ENCODE results near the gene P2RY13. TPM values are rescaled to one million over a fixed set of nuclear protein-coding genes. Genes with fewer than 3 reads are reported as not detected.

The P2RY13 gene
- polyA plus RNA-seq, 1 donor: 4.9 TPM

GRCh38 chr3:151322511-151322910 is 6.8 kb downstream of the P2RY13 start:
- Histone ChIP-seq H3K4me1 (ENCODE audit: control insufficient read depth, insufficient read depth, low read length) (no peaks in the 10 kb centered on the region), H3K9me3 (ENCODE audit: control insufficient read depth, low read depth, low read length) (no peaks in the 10 kb centered on the region), H3K27me3 (ENCODE audit: control insufficient read depth, insufficient read depth, low read length) (no peaks in the 10 kb centered on the region), H3K4me3 (ENCODE audit: low read length) (no peak overlapping the region), H3K36me3 (ENCODE audit: control insufficient read depth, insufficient read depth, low read length) (no peaks in the 10 kb centered on the region), H3K27ac (ENCODE audit: low read length) (no peak overlapping the region)
- 100% methylated on average over 1 of the region's 1 CpG for WGBS (ENCODE audit: insufficient coverage, low lambda C conversion rate)
- no peak for DNase-seq

DNA sequence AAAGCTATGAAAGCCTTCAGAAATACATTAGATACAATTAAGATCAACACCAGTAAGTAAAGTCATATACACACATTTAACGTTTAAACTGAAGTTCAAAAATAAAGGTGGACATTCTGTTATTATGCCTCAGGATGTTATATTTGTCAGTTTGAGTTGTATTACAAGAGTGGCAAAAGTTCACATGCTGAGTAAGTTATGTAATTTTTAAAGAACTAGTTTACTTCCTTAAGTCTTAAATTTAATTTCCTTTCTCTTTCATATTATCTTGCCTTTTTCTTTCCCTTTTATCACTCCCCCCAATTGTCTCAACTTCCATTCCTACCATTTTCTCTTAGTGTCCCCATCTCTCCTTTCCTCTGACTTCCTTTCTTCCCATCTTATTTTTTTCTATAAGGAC is 7.8 kb downstream of the P2RY13 start:
- Histone ChIP-seq H3K4me3 (ENCODE audit: low read length) (no peak overlapping the region), H3K36me3 (ENCODE audit: control insufficient read depth, insufficient read depth, low read length) (no peaks in the 10 kb centered on the region), H3K4me1 (ENCODE audit: control insufficient read depth, insufficient read depth, low read length) (no peaks in the 10 kb centered on the region), H3K27ac (ENCODE audit: low read length) (no peak overlapping the region), H3K9me3 (ENCODE audit: control insufficient read depth, low read depth, low read length) (no peaks in the 10 kb centered on the region), H3K27me3 (ENCODE audit: control insufficient read depth, insufficient read depth, low read length) (no peaks in the 10 kb centered on the region)
- 80% methylated on average over 1 of the region's 1 CpG for WGBS (ENCODE audit: insufficient coverage, low lambda C conversion rate)
- DNase-seq: no peak

DNA sequence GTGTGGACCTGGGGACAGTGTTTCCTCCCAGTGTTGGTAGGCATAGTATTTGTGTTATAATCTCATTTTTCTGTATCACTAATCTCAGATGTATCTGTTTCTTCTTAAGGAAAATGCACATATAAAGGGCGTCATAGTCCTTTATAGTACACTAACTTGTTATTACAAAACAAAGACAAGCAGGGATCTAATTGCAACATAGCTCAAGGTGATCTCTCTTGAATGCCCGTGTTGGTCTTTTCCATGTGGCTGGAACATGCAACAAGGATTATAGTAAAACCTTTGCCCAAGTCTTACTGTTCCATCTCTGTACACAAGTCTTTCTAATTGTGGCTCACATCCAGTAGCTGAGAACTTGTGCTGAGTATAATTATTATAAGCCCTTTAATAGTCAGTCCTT is 9.2 kb downstream of the P2RY13 start:
- Histone ChIP-seq H3K4me3 (ENCODE audit: low read length) (no peak overlapping the region), H3K9me3 (ENCODE audit: control insufficient read depth, low read depth, low read length) (no peaks in the 10 kb centered on the region), H3K36me3 (ENCODE audit: control insufficient read depth, insufficient read depth, low read length) (no peaks in the 10 kb centered on the region), H3K27me3 (ENCODE audit: control insufficient read depth, insufficient read depth, low read length) (no peaks in the 10 kb centered on the region), H3K27ac (ENCODE audit: low read length) (no peak overlapping the region), H3K4me1 (ENCODE audit: control insufficient read depth, insufficient read depth, low read length) (no peaks in the 10 kb centered on the region)
- no peak for DNase-seq
- WGBS (ENCODE audit: insufficient coverage, low lambda C conversion rate): no CpG with 5 or more reads among the region's 2 CpGs

DNA sequence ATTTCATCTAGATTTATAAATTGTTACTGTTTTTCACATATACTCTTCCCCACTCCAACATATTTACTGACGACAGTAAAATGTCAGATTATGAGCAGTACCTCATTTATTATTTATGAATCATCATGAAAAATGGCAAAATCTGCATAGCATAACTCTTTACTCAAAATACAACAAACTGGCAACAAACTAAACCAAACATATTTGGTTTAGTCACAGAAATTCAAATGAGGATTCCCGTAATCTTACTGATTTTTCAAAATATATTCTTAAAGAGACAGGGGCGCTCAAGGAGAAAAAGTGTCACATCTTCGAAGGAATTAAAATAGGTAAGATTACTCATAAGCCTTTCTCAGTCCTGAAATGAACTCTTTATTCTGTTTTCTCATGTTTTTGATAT is 9.7 kb downstream of the P2RY13 start:
- H3K4me1 ChIP-seq (ENCODE audit: control insufficient read depth, insufficient read depth, low read length): no peaks in the 10 kb centered on the region
- no peak for DNase-seq
- no peak overlapping the region for H3K27ac ChIP-seq (ENCODE audit: low read length)
- no peaks in the 10 kb centered on the region for H3K27me3 ChIP-seq (ENCODE audit: control insufficient read depth, insufficient read depth, low read length)
- no peak overlapping the region for H3K4me3 ChIP-seq (ENCODE audit: low read length)
- H3K9me3 ChIP-seq (ENCODE audit: control insufficient read depth, low read depth, low read length): no peaks in the 10 kb centered on the region
- H3K36me3 ChIP-seq (ENCODE audit: control insufficient read depth, insufficient read depth, low read length): no peaks in the 10 kb centered on the region
- WGBS (ENCODE audit: insufficient coverage, low lambda C conversion rate): no CpG with 5 or more reads among the region's 4 CpGs

GRCh38 chr3:151318991-151319390 is 10.4 kb downstream of the P2RY13 start:
- no peak for DNase-seq
- H3K27ac ChIP-seq (ENCODE audit: low read length): no peak overlapping the region
- H3K36me3 ChIP-seq (ENCODE audit: control insufficient read depth, insufficient read depth, low read length): no peaks in the 10 kb centered on the region
- no peaks in the 10 kb centered on the region for H3K9me3 ChIP-seq (ENCODE audit: control insufficient read depth, low read depth, low read length)
- H3K27me3 ChIP-seq (ENCODE audit: control insufficient read depth, insufficient read depth, low read length): no peaks in the 10 kb centered on the region
- no peaks in the 10 kb centered on the region for H3K4me1 ChIP-seq (ENCODE audit: control insufficient read depth, insufficient read depth, low read length)
- no peak overlapping the region for H3K4me3 ChIP-seq (ENCODE audit: low read length)
- WGBS (ENCODE audit: insufficient coverage, low lambda C conversion rate): 83% methylated on average over 2 of the region's 7 CpGs

GRCh38 chr3:151318313-151318712 is 11.0 kb downstream of the P2RY13 start:
- H3K27me3 ChIP-seq (ENCODE audit: control insufficient read depth, insufficient read depth, low read length): no peaks in the 10 kb centered on the region
- no peak for DNase-seq
- H3K27ac ChIP-seq (ENCODE audit: low read length): no peak overlapping the region

DNA sequence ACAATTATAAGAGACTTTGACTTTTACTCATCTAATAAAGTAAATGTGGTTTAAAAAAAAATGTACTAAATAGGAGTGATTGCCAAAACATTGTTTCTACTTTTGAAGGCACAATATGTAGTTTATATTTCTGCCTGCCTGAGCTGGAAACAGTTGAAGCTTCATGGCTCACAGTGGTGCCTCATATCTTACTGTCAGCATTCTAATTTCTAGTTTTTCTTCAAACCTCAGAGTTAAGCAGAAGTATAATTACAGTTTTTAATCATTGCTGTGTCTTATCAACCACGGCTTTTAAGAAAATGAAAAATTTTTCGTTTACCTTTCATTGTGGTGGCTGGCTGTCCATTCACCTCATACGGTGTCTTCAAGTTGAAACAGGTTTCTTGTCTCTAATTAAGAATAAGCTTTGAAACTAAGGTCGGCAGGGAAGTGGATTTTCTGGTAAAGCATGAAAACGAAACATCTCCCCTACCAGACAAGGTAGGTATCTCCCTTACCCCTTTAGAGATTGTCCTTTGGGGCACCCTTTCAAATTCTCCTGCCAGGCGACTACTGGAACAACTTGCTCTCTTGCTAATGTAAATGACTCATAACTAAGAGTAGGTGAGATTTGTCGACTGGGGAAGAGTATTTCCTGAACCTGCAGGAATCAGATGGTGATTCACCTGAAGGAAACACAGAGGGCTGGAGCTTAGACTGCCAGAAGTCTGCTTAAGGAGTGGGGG is 12.9 kb downstream of the P2RY13 start, which contains the start of gene GPR87:
Gene GPR87 (minus strand): TSS at position 554 of the 725 bp plus-strand sequence. CDS start 16,720 bp downstream, outside the sequence.
- Histone ChIP-seq H3K36me3 (ENCODE audit: control insufficient read depth, insufficient read depth, low read length) (no peaks in the 10 kb centered on the region), H3K4me1 (ENCODE audit: control insufficient read depth, insufficient read depth, low read length) (no peaks in the 10 kb centered on the region), H3K4me3 (ENCODE audit: low read length) (no peak within 1 kb of the TSS), H3K27me3 (ENCODE audit: control insufficient read depth, insufficient read depth, low read length) (no peaks in the 10 kb centered on the region), H3K9me3 (ENCODE audit: control insufficient read depth, low read depth, low read length) (no peaks in the 10 kb centered on the region), H3K27ac (ENCODE audit: low read length) (no peak within 1 kb of the TSS)
- WGBS (ENCODE audit: insufficient coverage, low lambda C conversion rate): 77% methylated on average over 4 of the region's 7 CpGs
- DNase-seq: no peak

More at GRCh38 chr3:151318313-151318712, 11.0 kb downstream of the P2RY13 start:
- Histone ChIP-seq H3K4me1 (ENCODE audit: control insufficient read depth, insufficient read depth, low read length) (no peaks in the 10 kb centered on the region), H3K4me3 (ENCODE audit: low read length) (no peak overlapping the region), H3K9me3 (ENCODE audit: control insufficient read depth, low read depth, low read length) (no peaks in the 10 kb centered on the region), H3K36me3 (ENCODE audit: control insufficient read depth, insufficient read depth, low read length) (no peaks in the 10 kb centered on the region)

GRCh38 chr3:151315846-151316245 is 13.5 kb downstream of the P2RY13 start:
- 100% methylated on average over 1 of the region's 2 CpGs for WGBS (ENCODE audit: insufficient coverage, low lambda C conversion rate)
- Histone ChIP-seq H3K36me3 (ENCODE audit: control insufficient read depth, insufficient read depth, low read length) (no peaks in the 10 kb centered on the region), H3K27me3 (ENCODE audit: control insufficient read depth, insufficient read depth, low read length) (no peaks in the 10 kb centered on the region), H3K9me3 (ENCODE audit: control insufficient read depth, low read depth, low read length) (no peaks in the 10 kb centered on the region), H3K4me3 (ENCODE audit: low read length) (no peak overlapping the region), H3K27ac (ENCODE audit: low read length) (no peak overlapping the region), H3K4me1 (ENCODE audit: control insufficient read depth, insufficient read depth, low read length) (no peaks in the 10 kb centered on the region)
- DNase-seq: no peak

GRCh38 chr3:151315136-151315535 is 14.2 kb downstream of the P2RY13 start:
- H3K36me3 ChIP-seq (ENCODE audit: control insufficient read depth, insufficient read depth, low read length): no peaks in the 10 kb centered on the region
- no peaks in the 10 kb centered on the region for H3K27me3 ChIP-seq (ENCODE audit: control insufficient read depth, insufficient read depth, low read length)
- no peak overlapping the region for H3K27ac ChIP-seq (ENCODE audit: low read length)
- H3K4me1 ChIP-seq (ENCODE audit: control insufficient read depth, insufficient read depth, low read length): no peaks in the 10 kb centered on the region
- H3K9me3 ChIP-seq (ENCODE audit: control insufficient read depth, low read depth, low read length): no peaks in the 10 kb centered on the region
- no peak for DNase-seq
- no CpG with 5 or more reads among the region's 2 CpGs for WGBS (ENCODE audit: insufficient coverage, low lambda C conversion rate)
- H3K4me3 ChIP-seq (ENCODE audit: low read length): no peak overlapping the region

GRCh38 chr3:151314593-151314992 is 14.8 kb downstream of the P2RY13 start:
- Histone ChIP-seq H3K27me3 (ENCODE audit: control insufficient read depth, insufficient read depth, low read length) (no peaks in the 10 kb centered on the region), H3K36me3 (ENCODE audit: control insufficient read depth, insufficient read depth, low read length) (no peaks in the 10 kb centered on the region), H3K4me1 (ENCODE audit: control insufficient read depth, insufficient read depth, low read length) (no peaks in the 10 kb centered on the region), H3K4me3 (ENCODE audit: low read length) (no peak overlapping the region), H3K27ac (ENCODE audit: low read length) (no peak overlapping the region), H3K9me3 (ENCODE audit: control insufficient read depth, low read depth, low read length) (no peaks in the 10 kb centered on the region)
- no peak for DNase-seq
- no CpG with 5 or more reads among the region's 5 CpGs for WGBS (ENCODE audit: insufficient coverage, low lambda C conversion rate)

DNA sequence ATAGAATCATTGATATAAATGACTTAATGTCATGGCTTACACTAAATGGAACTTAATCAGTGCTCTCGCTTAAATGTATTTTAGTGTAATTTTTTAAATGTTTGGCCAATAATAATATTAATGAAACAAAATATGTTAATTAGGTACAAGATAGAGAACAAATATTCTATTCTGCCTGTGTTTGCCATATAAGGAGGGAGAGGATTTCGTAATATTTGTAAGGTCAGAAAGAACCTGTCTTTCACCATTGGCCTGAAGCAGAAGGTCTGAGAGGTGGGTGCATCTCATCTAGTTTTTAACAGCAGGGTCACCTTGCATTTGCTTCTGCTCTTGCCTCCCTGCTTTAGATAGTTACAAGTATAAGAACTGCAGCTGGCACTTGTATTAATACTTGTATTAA is 15.2 kb downstream of the P2RY13 start:
- Histone ChIP-seq H3K27ac (ENCODE audit: low read length) (no peak overlapping the region), H3K36me3 (ENCODE audit: control insufficient read depth, insufficient read depth, low read length) (no peaks in the 10 kb centered on the region), H3K9me3 (ENCODE audit: control insufficient read depth, low read depth, low read length) (no peaks in the 10 kb centered on the region), H3K4me1 (ENCODE audit: control insufficient read depth, insufficient read depth, low read length) (no peaks in the 10 kb centered on the region), H3K27me3 (ENCODE audit: control insufficient read depth, insufficient read depth, low read length) (no peaks in the 10 kb centered on the region), H3K4me3 (ENCODE audit: low read length) (no peak overlapping the region)
- DNase-seq: no peak
- 100% methylated on average over 1 of the region's 2 CpGs for WGBS (ENCODE audit: insufficient coverage, low lambda C conversion rate)

All from large intestine (tissue), 3 donors.